WTC11 (cell line): ENCODE data around the gene NT5DC1.

ENCODE experiments used
- CREB1 ChIP-seq: sonication (generic); formaldehyde crosslinking; IDR thresholded peaks from 2 replicates; pipeline ENCODE4 v1.8.0; 2023; ENCODE audit warnings: mild to moderate bottlenecking, missing genetic modification reagents
- HMGA2 ChIP-seq: fragments of 250-450 bp; sonication (Bioruptor Pico); IDR thresholded peaks from 2 replicates; pipeline ENCODE4 v1.4.0; 2021; ENCODE audit warnings: mild to moderate bottlenecking, moderate library complexity
- SMAD3 ChIP-seq: sonication (generic); formaldehyde crosslinking; IDR thresholded peaks from 2 replicates; pipeline ENCODE4 v1.8.0; 2022; ENCODE audit warnings: missing genetic modification reagents, mild to moderate bottlenecking, borderline replicate concordance
- TEAD4 ChIP-seq: sonication (generic); formaldehyde crosslinking; IDR thresholded peaks from 2 replicates; pipeline ENCODE4 v1.8.0; 2022; ENCODE audit warnings: mild to moderate bottlenecking, missing genetic modification reagents
- ZNF232 ChIP-seq: sonication (generic); formaldehyde crosslinking; IDR thresholded peaks from 2 replicates; pipeline ENCODE4 v1.8.0; 2022; ENCODE audit warnings: mild to moderate bottlenecking, missing genetic modification reagents
- TF ChIP-seq, protein P1 (sequence below): fragments of 200-600 bp; IDR thresholded peaks from 2 replicates; pipeline ENCODE4 v1.8.0; 2022; ENCODE audit warnings: antibody characterized with exemption

GRCh38 chr6:116083052-116083451, 17.6 kb upstream of the NT5DC1 start:
- TF ChIP-seq HMGA2 (CRISPR knock-in tag) (no peak), CREB1 (CRISPR knock-in tag) (no peak), ZNF232 (CRISPR knock-in tag) (no peak), TEAD4 (no peak), SMAD3 (no peak)
- TF ChIP-seq, protein P1, sequence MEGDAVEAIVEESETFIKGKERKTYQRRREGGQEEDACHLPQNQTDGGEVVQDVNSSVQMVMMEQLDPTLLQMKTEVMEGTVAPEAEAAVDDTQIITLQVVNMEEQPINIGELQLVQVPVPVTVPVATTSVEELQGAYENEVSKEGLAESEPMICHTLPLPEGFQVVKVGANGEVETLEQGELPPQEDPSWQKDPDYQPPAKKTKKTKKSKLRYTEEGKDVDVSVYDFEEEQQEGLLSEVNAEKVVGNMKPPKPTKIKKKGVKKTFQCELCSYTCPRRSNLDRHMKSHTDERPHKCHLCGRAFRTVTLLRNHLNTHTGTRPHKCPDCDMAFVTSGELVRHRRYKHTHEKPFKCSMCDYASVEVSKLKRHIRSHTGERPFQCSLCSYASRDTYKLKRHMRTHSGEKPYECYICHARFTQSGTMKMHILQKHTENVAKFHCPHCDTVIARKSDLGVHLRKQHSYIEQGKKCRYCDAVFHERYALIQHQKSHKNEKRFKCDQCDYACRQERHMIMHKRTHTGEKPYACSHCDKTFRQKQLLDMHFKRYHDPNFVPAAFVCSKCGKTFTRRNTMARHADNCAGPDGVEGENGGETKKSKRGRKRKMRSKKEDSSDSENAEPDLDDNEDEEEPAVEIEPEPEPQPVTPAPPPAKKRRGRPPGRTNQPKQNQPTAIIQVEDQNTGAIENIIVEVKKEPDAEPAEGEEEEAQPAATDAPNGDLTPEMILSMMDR = no peak
